WTC11 (cell line): ENCODE measurements around the gene SOX8. TPM values are rescaled to one million over a fixed set of nuclear protein-coding genes. Genes with fewer than 3 reads are reported as not detected.

Experiments
- ATAC-seq: fragments of 200-7000 bp; cut with Tn5 transposase; 2 replicates; pipeline ENCODE4 v1.10.0; 2021; ENCODE audit warnings: mild to moderate bottlenecking, moderate library complexity
- CTCF ChIA-PET: fragments of 300-600 bp; sonication (Branson Sonifier 250); formaldehyde crosslinking; loops from one replicate; lab custom pipeline; 2021; ENCODE audit warnings: antibody characterized with exemption; lab: Charles Lee
- POLR2A ChIA-PET: fragments of 350-600 bp; sonication (Branson Sonifier 250); formaldehyde crosslinking; loops from one replicate; lab custom pipeline; 2021; ENCODE audit warnings: antibody characterized with exemption; lab: Charles Lee
- DNase-seq: peaks from one replicate; pipeline ENCODE4 v3.0.0; 2021; ENCODE audit warnings: low spot score
- H3K27ac Mint-ChIP-seq: 2 replicates; pipeline ENCODE4 v1.8.0; 2021; ENCODE audit warnings: mixed read lengths
- H3K27me3 Mint-ChIP-seq: 2 replicates; pipeline ENCODE4 v1.8.0; 2021; ENCODE audit warnings: low read depth, mild to moderate bottlenecking, moderate library complexity, mixed read lengths
- H3K36me3 Mint-ChIP-seq: 2 replicates; pipeline ENCODE4 v1.8.0; 2021; ENCODE audit warnings: mixed read lengths
- H3K4me1 Mint-ChIP-seq: 2 replicates; pipeline ENCODE4 v1.8.0; 2022; ENCODE audit warnings: mixed read lengths
- H3K4me3 Mint-ChIP-seq: 2 replicates; pipeline ENCODE4 v1.8.0; 2021; ENCODE audit warnings: mild to moderate bottlenecking, moderate library complexity, mixed read lengths
- H3K9me3 Mint-ChIP-seq: 2 replicates; pipeline ENCODE4 v1.8.0; 2021; ENCODE audit warnings: mixed read lengths
- CREB1 ChIP-seq: sonication (generic); formaldehyde crosslinking; IDR thresholded peaks from 2 replicates; pipeline ENCODE4 v1.8.0; 2023; ENCODE audit warnings: mild to moderate bottlenecking, missing genetic modification reagents
- FOXK1 ChIP-seq: sonication (generic); formaldehyde crosslinking; IDR thresholded peaks from 2 replicates; pipeline ENCODE4 v1.8.0; 2022; ENCODE audit warnings: mild to moderate bottlenecking, moderate library complexity, missing genetic modification reagents
- GRHL2 ChIP-seq: fragments of 250-450 bp; sonication (Bioruptor Pico); IDR thresholded peaks from 2 replicates; pipeline ENCODE4 v1.8.0; 2022; ENCODE audit warnings: mild to moderate bottlenecking, moderate library complexity; ENCODE audit not compliant: insufficient replicate concordance, severe bottlenecking
- GTF2I ChIP-seq: fragments of 250-450 bp; sonication (Bioruptor Pico); conservative IDR thresholded peaks from 2 replicates; pipeline ENCODE4 v1.4.0; 2021; ENCODE audit warnings: mild to moderate bottlenecking
- HMGA2 ChIP-seq: fragments of 250-450 bp; sonication (Bioruptor Pico); IDR thresholded peaks from 2 replicates; pipeline ENCODE4 v1.4.0; 2021; ENCODE audit warnings: mild to moderate bottlenecking, moderate library complexity
- KAT7 ChIP-seq: sonication (generic); formaldehyde crosslinking; IDR thresholded peaks from 2 replicates; pipeline ENCODE4 v1.8.1; 2023; ENCODE audit warnings: missing genetic modification reagents, mild to moderate bottlenecking, borderline replicate concordance
- MAX ChIP-seq: sonication (generic); formaldehyde crosslinking; IDR thresholded peaks from 2 replicates; pipeline ENCODE4 v1.8.0; 2022; ENCODE audit warnings: mild to moderate bottlenecking, missing genetic modification reagents
- MYBL2 ChIP-seq: sonication (generic); formaldehyde crosslinking; IDR thresholded peaks from 2 replicates; pipeline ENCODE4 v1.8.1; 2023; ENCODE audit warnings: mild to moderate bottlenecking, moderate library complexity, missing genetic modification reagents
- NFATC4 ChIP-seq: fragments of 250-450 bp; sonication (Bioruptor Pico); IDR thresholded peaks from 2 replicates; pipeline ENCODE4 v1.9.0; 2021; ENCODE audit warnings: mild to moderate bottlenecking
- NFE2L1 ChIP-seq: sonication (generic); formaldehyde crosslinking; IDR thresholded peaks from 2 replicates; pipeline ENCODE4 v1.8.1; 2023; ENCODE audit warnings: missing genetic modification reagents
- OVOL2 ChIP-seq: fragments of 250-450 bp; sonication (Bioruptor Pico); IDR thresholded peaks from 2 replicates; pipeline ENCODE4 v1.9.0; 2021; ENCODE audit warnings: mild to moderate bottlenecking, borderline replicate concordance
- PRRX2 ChIP-seq: fragments of 250-450 bp; sonication (Bioruptor Pico); IDR thresholded peaks from 2 replicates; pipeline ENCODE4 v1.8.0; 2021; ENCODE audit warnings: mild to moderate bottlenecking
- RORB ChIP-seq: fragments of 250-450 bp; sonication (Bioruptor Pico); IDR thresholded peaks from 2 replicates; pipeline ENCODE4 v1.9.0; 2021; ENCODE audit warnings: mild to moderate bottlenecking
- USF1 ChIP-seq: sonication (generic); formaldehyde crosslinking; IDR thresholded peaks from 2 replicates; pipeline ENCODE4 v1.8.0; 2022; ENCODE audit warnings: mild to moderate bottlenecking, missing genetic modification reagents
- ZMAT4 ChIP-seq: fragments of 250-450 bp; sonication (Bioruptor Pico); IDR thresholded peaks from 2 replicates; pipeline ENCODE4 v1.9.0; 2021; ENCODE audit warnings: mild to moderate bottlenecking
- ZNF263 ChIP-seq: sonication (generic); formaldehyde crosslinking; IDR thresholded peaks from 2 replicates; pipeline ENCODE4 v1.8.1; 2022; ENCODE audit warnings: low read depth, mild to moderate bottlenecking, moderate library complexity, missing genetic modification reagents
- ZNF281 ChIP-seq: sonication (generic); formaldehyde crosslinking; IDR thresholded peaks from 2 replicates; pipeline ENCODE4 v1.8.0; 2023; ENCODE audit warnings: mild to moderate bottlenecking, missing genetic modification reagents
- ZNF317 ChIP-seq: sonication (generic); formaldehyde crosslinking; IDR thresholded peaks from 2 replicates; pipeline ENCODE4 v1.8.1; 2023; ENCODE audit warnings: low read depth, mild to moderate bottlenecking, moderate library complexity, missing genetic modification reagents, borderline replicate concordance
- ZNF396 ChIP-seq: fragments of 250-450 bp; sonication (Bioruptor Pico); IDR thresholded peaks from 2 replicates; pipeline ENCODE4 v1.8.0; 2021; ENCODE audit warnings: mild to moderate bottlenecking, moderate library complexity, borderline replicate concordance
- ZNF425 ChIP-seq: fragments of 250-450 bp; sonication (Bioruptor Pico); conservative IDR thresholded peaks from 2 replicates; pipeline ENCODE4 v1.9.0; 2021; ENCODE audit warnings: mild to moderate bottlenecking
- total RNA-seq: library from RNA; stranded (reverse); gene quantifications from 3 replicates; pipeline ENCODE4 v1.2.3, GENCODE V29; 2021
- TF ChIP-seq, protein P1 (sequence below): sonication (generic); formaldehyde crosslinking; conservative IDR thresholded peaks from 2 replicates; pipeline ENCODE4 v1.8.1; 2023; ENCODE audit warnings: mild to moderate bottlenecking, low read depth, missing genetic modification reagents, moderate library complexity
- TF ChIP-seq, protein P2 (sequence below): sonication (generic); formaldehyde crosslinking; IDR thresholded peaks from 2 replicates; pipeline ENCODE4 v1.8.1; 2023; ENCODE audit warnings: mild to moderate bottlenecking, missing genetic modification reagents, moderate library complexity
- TF ChIP-seq, protein P3 (sequence below): sonication (generic); formaldehyde crosslinking; IDR thresholded peaks from 2 replicates; pipeline ENCODE4 v1.8.0; 2022; ENCODE audit warnings: mild to moderate bottlenecking, missing genetic modification reagents
- TF ChIP-seq, protein P4 (sequence below): sonication (generic); formaldehyde crosslinking; IDR thresholded peaks from 2 replicates; pipeline ENCODE4 v1.8.1; 2022; ENCODE audit warnings: low read depth, missing genetic modification reagents, borderline replicate concordance

The SOX8 gene
- total RNA-seq, 1 experiment from 2014 or later, result 12.3 TPM

DNA sequence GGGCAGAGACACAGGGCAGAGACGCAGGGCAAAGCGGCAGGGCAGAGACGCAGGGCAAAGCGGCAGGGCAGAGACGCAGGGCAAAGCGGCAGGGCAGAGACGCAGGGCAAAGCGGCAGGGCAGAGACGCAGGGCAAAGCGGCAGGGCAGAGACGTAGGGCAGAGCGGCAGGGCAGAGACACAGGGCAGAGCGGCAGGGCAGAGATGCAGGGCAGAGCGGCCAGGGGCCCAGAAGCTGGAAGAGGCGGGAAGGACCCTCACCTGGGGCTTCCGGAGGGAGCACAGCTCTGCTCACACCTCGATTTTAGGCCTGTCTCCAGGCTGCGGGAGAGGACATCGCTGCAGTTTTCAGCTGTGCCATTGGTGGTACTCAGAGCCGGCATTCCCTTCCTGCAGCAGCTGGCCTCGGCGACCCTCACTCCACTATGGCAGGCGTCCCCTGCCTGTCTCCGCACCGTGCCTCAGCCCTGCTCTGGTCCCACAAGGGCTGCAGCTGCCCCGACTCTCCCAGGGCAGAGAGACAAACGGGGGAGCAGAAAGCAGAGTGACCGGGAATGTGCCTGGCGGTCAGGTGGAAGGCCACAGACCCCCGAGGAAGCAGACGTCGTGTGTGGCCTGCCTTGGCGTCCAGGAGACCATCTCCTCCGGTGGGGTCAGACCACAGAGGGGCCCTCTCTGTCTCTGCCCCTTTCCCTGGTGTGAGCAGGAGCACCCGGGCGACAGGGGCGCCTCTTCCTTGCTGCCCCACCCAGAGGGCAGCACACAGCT, 29.9 kb downstream of the SOX8 start (continued):
- TF ChIP-seq ZNF425 (CRISPR knock-in tag) (no peak), MYBL2 (CRISPR knock-in tag) (no peak), ZNF263 (no peak), OVOL2 (CRISPR knock-in tag) (no peak), KAT7 (CRISPR knock-in tag) (no peak), RORB (CRISPR knock-in tag) (no peak), NFATC4 (CRISPR knock-in tag) (no peak), ZNF396 (no peak), FOXK1 (CRISPR knock-in tag) (no peak), GTF2I (CRISPR knock-in tag) (no peak), ZNF281 (CRISPR knock-in tag) (no peak)
- TF ChIP-seq, protein P1, sequence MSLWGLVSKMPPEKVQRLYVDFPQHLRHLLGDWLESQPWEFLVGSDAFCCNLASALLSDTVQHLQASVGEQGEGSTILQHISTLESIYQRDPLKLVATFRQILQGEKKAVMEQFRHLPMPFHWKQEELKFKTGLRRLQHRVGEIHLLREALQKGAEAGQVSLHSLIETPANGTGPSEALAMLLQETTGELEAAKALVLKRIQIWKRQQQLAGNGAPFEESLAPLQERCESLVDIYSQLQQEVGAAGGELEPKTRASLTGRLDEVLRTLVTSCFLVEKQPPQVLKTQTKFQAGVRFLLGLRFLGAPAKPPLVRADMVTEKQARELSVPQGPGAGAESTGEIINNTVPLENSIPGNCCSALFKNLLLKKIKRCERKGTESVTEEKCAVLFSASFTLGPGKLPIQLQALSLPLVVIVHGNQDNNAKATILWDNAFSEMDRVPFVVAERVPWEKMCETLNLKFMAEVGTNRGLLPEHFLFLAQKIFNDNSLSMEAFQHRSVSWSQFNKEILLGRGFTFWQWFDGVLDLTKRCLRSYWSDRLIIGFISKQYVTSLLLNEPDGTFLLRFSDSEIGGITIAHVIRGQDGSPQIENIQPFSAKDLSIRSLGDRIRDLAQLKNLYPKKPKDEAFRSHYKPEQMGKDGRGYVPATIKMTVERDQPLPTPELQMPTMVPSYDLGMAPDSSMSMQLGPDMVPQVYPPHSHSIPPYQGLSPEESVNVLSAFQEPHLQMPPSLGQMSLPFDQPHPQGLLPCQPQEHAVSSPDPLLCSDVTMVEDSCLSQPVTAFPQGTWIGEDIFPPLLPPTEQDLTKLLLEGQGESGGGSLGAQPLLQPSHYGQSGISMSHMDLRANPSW (CRISPR knock-in tag), result no peak
- TF ChIP-seq, protein P2, sequence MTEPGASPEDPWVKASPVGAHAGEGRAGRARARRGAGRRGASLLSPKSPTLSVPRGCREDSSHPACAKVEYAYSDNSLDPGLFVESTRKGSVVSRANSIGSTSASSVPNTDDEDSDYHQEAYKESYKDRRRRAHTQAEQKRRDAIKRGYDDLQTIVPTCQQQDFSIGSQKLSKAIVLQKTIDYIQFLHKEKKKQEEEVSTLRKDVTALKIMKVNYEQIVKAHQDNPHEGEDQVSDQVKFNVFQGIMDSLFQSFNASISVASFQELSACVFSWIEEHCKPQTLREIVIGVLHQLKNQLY (CRISPR knock-in tag), result no peak

DNA sequence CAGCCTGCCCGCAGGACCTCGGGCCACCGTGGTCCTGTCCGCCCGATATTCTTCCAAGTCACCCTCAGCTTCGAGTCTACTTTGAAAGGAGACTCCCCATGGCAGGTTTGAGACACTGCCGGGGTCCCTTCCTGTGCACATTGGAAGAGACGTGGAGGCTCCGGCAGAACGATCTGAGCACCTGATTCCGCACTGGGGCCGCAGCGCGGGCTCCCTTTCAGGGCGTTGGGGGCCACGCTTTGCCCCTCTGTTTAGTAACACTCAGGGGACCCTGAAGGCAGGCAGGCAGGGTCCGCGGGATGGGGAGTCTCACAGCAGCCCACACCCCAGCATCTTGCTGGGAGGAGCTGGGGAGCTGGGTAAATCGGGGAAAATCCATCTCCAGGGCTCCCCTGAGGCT, 30.6 kb downstream of the SOX8 start:
- Mint-ChIP-seq H3K27me3 (no peaks in the 10 kb centered on the region), H3K4me1 (no peaks in the 10 kb centered on the region), H3K9me3 (no peaks in the 10 kb centered on the region), H3K36me3 (no peaks in the 10 kb centered on the region), H3K4me3 (no peak overlapping the region), H3K27ac (no peak overlapping the region)
- DNase-seq (no peak), ATAC-seq (no peak)
- ChIA-PET POLR2A (no interaction called here), CTCF (interaction anchor here (1.4 to 1.5 kb wide), 2 partner anchors 45 to 91 kb away, joined by 3 to 5 read pairs; no protein-coding TSS in a partner anchor)
- no peak for TF ChIP-seq ZNF263
- no peak for TF ChIP-seq GRHL2
- TF ChIP-seq NFE2L1 (CRISPR knock-in tag), result no peak
- TF ChIP-seq, protein P3, sequence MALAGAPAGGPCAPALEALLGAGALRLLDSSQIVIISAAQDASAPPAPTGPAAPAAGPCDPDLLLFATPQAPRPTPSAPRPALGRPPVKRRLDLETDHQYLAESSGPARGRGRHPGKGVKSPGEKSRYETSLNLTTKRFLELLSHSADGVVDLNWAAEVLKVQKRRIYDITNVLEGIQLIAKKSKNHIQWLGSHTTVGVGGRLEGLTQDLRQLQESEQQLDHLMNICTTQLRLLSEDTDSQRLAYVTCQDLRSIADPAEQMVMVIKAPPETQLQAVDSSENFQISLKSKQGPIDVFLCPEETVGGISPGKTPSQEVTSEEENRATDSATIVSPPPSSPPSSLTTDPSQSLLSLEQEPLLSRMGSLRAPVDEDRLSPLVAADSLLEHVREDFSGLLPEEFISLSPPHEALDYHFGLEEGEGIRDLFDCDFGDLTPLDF (CRISPR knock-in tag), result no peak
- TF ChIP-seq, protein P4, sequence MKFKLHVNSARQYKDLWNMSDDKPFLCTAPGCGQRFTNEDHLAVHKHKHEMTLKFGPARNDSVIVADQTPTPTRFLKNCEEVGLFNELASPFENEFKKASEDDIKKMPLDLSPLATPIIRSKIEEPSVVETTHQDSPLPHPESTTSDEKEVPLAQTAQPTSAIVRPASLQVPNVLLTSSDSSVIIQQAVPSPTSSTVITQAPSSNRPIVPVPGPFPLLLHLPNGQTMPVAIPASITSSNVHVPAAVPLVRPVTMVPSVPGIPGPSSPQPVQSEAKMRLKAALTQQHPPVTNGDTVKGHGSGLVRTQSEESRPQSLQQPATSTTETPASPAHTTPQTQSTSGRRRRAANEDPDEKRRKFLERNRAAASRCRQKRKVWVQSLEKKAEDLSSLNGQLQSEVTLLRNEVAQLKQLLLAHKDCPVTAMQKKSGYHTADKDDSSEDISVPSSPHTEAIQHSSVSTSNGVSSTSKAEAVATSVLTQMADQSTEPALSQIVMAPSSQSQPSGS (CRISPR knock-in tag), result no peak
- TF ChIP-seq USF1 (CRISPR knock-in tag), result no peak
- TF ChIP-seq MAX (CRISPR knock-in tag), result no peak
- TF ChIP-seq HMGA2, result no peak
- no peak for TF ChIP-seq ZNF317 (CRISPR knock-in tag)
- TF ChIP-seq ZMAT4 (CRISPR knock-in tag), result no peak
- TF ChIP-seq PRRX2 (CRISPR knock-in tag), result no peak
- TF ChIP-seq MYBL2 (CRISPR knock-in tag), result no peak
- no peak for TF ChIP-seq CREB1 (CRISPR knock-in tag)
